HG03469 (cell line): Measurements from ENCODE around the gene MRPL11.

ENCODE experiments used
- ATAC-seq: cut with Tn5 transposase; IDR thresholded peaks from one replicate; pipeline ENCODE4 v1.9.1; 2021; ENCODE audit warnings: mild to moderate bottlenecking, moderate library complexity, moderate number of reproducible peaks; ENCODE audit not compliant: unreplicated experiment

Gene MRPL11

DNA sequence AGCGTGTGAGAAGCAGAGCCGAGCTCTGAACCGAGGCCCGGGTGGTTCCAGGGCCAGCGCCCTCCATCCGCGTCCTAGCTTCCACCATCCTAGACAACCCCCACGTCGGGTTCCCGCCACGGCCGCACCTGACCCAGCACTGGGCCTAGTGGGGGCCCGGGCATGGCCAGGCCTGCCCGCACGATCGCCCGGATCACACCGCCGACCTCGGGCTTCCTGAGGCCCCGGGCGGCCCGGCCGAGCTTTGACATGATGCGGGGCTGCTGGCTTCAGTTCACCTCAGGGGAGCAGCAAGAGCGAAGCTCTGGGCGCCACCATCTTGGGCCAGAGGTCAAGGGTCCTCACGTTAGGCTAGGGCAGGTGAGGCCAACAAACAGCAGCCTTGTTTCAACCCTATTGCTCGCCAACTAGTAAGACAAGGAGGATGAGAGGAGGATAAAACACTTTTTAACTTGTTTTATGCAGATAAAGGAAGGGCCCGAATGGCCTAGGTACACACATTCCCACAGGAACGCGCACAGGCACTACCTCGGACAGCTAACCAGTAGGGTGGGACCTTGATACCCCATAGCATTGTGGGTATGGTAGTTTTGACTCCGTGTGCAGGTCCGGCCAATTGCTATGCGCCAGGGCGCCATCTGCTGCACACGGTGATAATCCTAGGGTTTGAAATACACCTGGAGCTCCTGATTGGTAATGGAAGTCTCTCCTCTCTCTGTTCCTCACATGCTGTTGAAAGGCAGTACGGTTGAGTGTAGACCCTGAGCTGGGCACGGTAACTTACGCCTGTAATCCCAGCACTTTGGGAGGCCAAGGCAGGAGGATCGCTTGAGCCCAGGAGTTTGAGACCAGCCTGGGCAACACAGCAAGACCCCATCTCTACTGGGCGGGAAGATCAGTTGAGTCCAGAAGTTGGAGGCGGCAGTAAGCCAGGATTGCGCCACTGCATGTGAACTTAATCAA, at the start of gene MRPL11:
Gene MRPL11, minus strand, starts transcription at position 345 of the 963 bp plus-strand sequence. Its CDS starts 94 bp downstream, at position 251.
- peak; percentile 75 for ATAC-seq

DNA sequence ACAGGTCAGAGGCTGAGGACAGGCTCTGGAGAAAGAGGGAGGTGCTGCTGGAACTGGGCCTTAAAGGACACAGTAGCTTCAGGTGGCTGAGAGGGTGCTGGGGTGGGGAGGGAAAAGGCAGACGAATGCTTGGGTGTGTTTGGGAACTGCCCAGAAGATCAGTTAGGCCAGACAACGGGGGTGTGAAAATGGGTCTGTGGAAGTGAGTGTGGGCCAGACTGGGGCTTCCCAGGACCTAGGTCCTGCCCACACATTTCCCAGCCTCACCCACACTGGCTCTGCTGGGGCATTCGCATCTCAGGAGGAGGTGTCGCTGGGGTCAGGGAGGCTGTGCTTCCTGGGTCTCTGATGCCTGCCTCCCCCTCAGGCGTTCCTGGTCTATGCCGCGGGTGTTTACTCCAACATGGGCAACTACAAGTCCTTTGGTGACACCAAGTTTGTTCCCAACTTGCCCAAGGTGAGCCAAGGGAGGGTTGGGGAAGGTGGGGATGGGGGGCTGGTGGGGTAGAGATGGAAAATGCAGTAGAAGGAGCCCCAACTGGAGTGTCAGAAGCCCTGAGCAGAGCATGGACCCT, 46.2 kb upstream of the MRPL11 start:
- ATAC-seq = no peak

DNA sequence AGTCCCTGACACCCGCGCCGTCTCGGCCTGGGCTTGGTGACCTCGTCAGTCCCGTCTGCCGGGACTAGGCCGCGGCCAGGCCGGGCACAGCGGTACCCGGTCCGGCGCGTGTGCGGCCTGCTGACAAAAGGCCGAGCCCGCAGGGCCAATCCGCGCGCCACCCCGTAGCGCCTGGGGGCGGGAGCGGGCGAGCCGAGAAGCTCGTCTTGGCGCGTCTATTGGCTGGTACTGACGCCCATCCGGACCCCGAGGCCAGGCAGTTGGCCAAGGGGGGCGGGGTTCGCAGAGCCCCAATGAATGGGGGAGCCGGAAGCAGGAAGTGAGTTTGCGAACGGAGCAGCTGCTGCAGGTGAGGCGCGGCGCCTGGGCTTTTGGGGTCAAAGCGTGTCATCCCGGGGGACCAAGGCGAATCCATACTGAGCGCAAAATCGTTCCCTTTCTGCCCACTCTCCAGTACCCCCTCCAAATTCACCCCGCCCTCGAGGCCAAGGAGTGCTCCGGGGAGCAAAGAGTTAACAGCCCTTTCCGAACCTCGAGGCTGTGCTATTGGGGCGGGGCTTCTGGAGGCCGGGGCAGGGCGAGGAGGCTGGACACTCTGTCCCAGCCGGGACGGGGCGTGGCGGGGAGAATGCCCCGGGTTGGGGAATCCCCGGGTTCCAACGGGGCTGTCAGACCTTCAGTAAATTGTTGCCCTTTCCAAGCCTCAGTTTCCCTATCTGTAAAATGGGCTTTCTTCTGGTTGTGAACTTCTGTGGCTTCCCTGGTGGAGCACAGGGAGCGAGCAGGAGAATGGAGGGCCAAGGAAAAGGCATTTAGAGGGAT, 41.7 kb upstream of the MRPL11 start, which contains the start of gene DPP3:
Gene DPP3, plus strand, starts transcription at position 318 of the 822 bp plus-strand sequence. CDS start 1,767 bp downstream, outside the sequence.
- peak; percentile 78 for ATAC-seq

DNA sequence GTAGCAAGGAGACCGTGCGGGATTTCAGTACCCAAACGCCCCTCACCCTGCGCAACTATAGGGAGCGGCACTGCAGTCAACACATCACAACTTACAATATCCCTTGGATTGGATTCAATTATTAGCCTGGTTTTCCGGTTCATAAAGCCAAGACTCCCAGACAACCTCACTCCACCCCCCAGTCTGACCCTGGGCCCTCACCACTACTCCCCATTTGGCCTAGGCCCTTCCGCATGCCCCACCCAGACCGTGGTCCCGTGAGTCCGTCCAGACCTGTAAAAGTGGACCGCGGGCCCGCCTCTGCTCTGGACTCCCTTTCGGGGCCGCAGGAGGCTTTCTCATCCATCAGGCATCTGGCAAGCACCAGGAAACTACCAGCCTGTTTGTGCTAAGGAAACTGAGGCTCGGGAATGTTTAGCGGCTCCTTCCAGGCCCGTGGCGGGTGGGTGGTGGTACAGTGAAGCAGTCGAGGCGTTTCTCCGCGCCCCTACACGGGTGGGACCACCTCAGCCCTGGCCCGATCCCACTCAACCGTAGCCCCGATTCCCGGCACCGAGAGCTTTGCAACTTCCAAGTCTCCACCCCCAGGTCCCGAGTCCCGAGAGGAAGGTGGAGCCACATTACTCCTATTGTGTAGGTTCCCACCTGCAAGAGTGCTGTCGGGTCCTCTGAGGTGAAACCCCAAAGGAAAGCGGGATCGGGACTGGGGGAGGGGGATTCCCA, 40.9 kb upstream of the MRPL11 start:
- no peak for ATAC-seq

DNA sequence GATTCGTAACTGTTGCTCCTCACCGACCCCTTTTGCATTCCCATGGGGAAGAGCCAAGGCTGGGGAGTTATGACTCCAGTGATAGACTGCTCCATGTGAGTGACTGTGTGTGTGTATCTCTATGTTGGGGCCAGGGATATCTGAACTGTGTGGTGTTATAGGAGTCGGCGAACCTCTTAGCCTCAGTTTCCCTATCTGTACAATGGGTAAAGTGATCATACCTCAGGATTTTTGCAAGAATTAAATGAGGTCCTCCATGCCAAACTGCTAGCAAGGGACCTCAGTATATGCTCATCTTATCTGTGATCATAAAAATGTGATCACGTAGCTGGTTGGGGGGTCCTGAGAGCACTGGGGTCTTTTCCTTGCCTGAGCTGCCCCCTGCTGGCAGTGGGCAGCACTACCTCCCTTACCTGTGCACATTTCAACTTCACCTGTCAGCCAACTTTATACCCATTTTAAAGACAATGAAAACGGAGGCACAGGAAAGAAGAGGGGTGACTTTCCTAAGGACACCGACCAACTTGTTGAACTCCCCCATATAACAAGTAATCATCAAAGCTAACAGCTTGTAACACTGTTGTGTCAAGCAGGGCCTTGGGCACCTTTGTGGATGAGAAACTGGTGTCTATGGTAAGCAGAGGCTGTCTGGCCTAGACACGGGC, 40.2 kb upstream of the MRPL11 start:
- no peak for ATAC-seq

DNA sequence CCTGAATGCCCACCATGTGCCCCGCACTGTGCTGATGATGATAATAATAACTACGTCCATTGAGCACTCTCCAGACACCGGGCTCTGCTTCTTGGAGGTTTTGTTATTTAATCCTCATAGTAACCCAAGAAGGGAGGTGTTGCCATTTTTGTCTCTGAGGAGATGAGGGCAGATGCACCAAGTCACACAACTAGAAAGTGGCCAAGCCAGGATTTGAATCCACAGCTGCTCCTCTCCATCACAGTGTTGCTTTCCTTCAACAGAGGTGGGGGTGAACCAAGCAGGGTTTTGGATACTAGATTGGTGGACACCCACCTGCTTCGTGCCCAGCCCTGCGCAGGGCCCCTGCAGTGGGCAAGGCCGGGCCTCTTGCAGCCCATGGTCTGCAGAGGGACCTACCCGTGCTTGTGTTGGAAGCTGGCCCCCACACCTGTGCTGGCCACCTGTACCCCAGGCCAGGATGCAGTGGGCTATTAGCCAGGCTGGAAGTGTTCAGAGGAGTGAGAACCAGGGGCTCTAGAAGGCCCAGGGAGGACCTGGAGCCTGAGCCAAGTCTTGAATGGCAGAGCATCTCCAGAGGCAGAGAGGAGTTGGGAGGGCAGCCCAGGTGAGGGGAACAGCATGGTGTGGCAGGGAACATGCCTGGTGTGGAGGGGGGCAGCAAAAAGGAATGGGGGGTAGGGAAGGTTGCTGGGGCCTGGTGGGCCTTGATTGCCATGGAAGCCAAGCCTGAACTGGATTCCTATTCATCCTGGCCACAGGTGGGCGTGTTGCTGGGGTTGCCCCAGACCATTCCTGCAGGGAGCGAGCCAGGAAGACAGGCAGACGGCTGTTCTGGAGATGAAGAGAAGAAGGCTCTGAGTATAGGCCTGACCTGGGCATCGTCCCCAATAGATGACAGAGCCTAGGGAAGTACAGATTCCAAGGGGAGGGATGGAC, 38.9 kb upstream of the MRPL11 start:
- ATAC-seq = no peak

DNA sequence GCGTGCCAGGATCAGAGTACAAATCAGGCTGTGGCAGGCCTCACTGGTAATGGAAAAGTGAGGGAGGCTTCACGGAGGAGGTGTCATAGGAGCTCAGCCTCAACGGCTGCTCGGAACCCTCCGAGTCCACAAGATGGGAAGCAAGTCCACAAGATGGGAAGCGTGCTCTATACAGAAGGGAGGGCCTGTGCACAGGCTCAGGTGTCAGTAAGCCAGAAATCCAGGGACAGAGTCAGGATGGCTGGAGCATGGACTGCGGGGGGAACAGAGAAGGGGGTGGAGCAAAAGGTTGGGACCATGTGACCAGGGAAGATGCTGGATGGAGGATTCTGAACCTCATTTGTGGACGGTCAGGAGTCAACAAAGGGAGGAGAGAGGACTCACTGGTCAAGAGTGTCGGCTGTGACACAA, 38.2 kb upstream of the MRPL11 start:
- no peak for ATAC-seq

DNA sequence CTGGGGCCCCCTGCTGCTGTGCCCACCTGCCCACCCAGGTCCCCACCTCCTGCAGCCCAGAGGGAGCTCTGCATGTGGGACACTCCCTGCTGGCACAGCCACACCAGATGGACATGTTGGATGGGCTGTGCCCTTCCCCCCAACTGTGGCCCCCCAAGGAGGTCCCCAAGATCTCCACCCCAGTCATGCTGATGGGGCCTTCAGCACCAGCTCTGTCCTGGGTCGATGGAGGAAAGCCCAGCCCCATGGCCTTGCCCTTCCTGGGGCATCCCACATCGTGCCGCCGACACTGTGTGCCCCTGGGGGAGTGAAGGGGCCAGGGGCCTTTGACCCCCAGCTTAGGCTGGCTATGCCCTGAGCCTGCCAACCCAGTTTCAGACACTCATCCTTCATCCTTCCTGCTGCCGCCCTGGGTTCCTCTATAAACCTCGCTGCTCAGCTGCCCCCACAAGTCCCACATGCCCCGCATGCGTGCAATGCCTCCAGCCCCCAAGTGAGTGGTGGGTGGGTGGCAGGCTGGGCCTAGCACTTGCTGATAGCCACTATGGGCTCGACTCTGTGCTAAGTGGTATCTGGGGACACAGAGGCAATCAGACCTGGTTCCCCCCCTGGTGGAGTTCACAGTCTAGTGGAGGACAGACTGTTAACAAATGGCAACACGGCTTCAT, 37.7 kb upstream of the MRPL11 start:
- no peak for ATAC-seq

DNA sequence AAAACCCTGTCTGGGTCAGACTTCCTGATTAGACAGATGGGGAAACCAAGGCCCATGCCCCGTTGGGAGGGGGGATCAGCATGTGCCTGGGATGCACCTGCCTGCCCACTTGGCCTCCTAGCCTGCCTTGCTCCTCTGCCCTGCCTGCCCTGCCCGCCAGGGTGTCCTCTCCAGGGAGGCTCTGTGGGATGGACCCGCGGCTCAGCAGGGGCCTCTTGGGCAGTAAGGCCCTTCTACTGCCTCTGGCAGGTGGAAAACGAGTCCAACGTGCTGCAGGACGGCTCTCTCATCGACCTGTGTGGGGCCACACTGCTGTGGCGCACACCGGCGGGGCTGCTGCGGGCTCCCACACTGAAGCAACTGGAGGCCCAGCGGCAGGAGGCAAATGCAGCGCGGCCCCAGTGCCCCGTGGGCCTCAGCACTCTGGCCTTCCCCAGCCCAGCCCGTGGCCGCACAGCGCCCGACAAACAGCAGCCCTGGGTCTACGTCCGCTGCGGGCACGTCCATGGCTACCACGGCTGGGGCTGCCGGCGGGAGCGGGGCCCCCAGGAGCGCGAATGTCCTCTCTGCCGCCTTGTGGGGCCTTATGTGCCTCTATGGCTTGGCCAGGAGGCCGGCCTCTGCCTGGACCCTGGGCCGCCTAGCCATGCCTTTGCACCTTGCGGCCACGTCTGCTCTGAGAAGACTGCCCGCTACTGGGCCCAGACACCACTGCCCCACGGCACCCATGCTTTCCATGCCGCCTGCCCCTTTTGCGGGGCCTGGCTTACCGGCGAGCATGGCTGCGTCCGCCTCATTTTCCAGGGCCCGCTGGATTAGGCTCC, 36.9 kb upstream of the MRPL11 start:
- ATAC-seq = no peak

DNA sequence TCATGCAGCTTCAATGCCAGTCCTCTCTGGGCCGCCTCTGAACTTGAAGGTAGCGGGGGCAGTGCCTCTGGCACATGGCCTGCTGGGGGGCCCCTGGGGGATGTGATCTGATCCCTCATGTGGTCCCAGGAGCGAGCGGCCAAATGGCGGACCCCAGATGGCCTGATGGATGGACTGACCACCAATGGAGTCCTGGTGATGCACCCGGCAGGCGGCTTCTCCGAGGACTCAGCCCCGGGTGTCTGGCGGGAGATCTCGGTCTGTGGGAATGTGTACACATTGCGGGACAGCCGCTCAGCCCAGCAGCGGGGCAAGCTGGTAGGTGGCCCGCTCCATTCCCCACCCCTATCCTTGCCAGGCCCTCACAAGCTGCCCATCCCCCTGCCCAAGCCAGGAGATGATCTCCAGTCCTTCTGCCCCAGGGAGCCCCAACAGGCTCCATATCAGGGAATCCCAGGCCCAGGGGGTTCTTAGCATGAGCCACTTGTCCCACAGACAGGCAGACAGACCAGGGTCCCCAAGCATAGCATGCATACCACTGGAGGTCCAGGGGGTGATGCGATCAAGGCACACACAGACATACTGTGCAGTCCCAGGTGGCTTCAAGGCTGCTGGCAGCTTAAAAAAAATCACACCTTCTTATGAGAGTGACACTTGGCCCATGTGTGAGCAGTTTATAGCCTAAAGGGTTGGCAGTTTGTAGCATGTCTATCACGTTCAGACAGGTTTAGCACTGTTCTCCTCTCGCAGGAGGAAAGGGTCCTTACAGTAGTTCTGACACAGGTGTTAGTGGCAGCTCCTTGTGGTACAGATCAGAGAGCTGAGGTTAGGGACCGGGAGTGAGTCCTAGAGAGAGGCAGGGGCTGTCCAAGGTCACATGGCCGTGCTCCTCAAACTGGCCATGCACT, 35.2 kb upstream of the MRPL11 start:
- no peak for ATAC-seq

DNA sequence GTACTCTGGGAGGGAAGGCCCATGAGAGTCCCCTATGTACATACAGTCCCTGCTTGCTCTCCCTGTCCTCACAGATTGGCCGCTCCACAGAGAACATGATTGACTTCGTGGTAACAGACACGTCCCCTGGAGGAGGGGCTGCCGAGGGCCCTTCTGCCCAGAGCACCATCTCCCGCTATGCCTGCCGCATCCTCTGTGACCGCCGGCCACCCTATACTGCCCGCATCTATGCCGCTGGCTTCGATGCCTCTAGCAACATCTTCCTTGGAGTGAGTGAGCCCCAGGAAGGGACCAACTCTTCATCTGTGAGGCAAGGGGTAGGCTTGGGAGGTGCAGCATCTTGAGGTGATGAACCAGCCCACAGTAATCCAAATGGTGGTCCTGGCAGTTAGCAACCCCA, 34.5 kb upstream of the MRPL11 start:
- no peak for ATAC-seq

DNA sequence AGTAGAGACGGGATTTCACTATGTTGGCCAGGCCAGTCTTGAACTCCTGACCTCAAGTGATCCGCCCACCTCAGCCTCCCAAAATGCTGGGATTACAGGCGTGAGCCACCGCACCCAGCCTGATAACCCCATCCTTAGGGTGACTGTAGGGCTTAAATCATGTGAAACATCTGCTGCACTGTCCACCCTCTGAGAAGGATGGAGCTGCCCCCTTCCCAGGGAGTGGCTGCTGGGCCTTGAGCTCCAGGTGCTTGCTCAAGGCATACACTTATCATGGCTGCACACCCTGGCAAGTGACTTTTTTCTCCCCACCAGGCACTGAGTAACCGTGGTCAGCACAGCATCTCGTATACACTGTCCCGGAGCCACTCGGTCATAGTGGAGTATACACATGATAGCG, 33.4 kb upstream of the MRPL11 start:
- ATAC-seq = no peak

DNA sequence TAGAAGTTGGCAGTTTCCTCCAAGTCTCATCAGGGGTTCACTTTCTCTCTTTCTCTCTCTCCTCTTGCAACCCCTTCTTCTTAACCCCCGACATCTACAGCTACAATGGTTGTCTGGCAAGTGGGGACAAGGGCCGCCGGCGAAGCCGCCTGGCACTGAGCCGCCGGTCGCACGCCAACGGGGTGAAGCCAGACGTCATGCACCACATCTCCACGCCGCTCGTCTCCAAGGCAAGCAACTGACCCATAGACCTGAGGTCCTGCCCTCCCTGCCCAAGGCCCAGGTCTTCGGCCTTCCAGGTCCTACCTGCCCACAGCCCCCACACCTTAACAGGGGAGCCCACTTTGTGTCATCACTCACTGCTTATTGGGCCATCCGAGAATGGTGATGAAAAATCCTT, 32.5 kb upstream of the MRPL11 start:
- ATAC-seq = no peak

DNA sequence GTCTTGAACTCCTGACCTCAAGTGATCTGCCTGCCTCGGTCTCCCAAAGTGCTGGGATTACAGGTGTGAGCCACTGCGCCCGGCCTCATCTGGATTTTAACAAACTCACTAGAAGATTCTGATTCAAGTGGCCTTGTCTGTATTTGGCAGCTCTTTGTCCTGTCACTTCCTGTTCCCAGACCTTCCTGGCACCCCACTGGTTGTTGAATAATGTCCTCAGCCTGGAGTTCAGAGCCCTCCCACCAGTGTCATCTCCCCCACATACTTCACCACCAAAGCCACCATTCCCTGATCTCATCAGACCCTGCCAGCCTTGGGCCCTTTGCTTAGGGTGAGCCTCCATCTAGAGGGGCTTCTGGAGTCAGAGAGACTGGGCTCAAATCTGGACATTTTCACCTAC, 31.4 kb upstream of the MRPL11 start:
- no peak for ATAC-seq

DNA sequence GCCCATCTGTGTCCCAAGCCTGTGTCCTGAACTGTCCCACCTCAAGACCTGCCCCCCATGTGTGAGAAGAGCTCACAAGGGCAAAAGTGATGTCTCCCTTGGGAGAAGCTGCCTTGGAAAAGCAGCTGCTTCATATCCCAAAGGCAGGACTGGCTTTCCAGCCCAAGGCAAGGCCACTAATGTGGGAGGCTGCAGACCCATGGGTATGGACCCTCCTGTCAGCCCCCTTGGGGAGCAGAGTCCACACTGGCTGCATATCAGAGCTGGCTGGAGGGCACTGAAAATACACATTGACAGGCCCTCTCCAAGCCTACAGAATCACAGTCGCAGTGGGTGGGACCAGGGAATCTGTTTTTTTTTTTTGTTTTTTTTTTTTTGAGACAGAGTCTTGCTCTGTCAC, 30.8 kb upstream of the MRPL11 start:
- ATAC-seq = no peak

DNA sequence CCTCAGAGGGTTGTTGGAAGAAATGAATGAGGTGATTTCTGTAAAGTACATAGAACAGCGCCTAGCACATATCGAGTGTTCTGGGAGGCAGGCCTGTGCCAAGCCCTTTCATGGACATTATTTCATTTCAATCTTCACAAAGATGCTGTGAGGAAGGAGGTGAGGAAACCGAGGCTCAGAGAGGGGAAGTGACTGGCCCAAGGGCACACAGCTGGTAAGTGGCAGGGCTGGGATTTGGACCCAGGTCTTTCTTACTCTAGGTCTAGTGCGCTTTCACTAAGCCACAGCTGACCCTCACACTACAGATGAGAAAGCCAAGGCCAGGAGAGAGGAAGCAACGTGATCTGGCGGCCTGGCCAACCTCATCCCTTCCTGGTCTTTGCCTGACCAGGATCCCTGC, 30.0 kb upstream of the MRPL11 start:
- no peak for ATAC-seq

DNA sequence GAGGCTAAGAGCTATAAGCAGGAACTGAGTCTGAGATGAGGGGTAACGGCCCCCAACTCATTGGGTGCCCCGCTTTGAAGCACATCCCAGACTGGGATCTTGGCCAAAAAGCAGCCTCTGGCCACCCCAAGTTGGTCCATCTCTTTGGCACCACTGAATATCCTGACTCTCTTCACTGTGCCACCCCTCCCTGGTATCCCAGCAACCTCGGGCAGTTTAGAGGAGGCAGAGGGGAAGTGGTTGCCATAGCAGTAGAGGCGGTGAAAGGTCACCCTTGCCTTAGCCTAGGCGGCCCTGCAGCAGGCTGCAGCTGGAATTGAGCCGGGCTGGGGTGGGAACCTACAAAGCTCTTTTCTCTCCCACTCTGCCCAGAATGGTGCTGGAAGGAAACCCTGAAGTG, 29.1 kb upstream of the MRPL11 start:
- no peak for ATAC-seq
